Embryonic facial prominence (tissue), 1 donor: Measurements from ENCODE around the gene ACTL6B.
"Not testable (repeated sequence)": the region's sequence is repeated elsewhere in the genome, so short reads cannot be mapped to it uniquely, and the experiment has no call there.

Experiments
- DNase-seq: peaks from one replicate; pipeline ENCODE4 v3.0.0-alpha.2; 2016; ENCODE audit errors: extremely low spot score

Gene ACTL6B

DNA sequence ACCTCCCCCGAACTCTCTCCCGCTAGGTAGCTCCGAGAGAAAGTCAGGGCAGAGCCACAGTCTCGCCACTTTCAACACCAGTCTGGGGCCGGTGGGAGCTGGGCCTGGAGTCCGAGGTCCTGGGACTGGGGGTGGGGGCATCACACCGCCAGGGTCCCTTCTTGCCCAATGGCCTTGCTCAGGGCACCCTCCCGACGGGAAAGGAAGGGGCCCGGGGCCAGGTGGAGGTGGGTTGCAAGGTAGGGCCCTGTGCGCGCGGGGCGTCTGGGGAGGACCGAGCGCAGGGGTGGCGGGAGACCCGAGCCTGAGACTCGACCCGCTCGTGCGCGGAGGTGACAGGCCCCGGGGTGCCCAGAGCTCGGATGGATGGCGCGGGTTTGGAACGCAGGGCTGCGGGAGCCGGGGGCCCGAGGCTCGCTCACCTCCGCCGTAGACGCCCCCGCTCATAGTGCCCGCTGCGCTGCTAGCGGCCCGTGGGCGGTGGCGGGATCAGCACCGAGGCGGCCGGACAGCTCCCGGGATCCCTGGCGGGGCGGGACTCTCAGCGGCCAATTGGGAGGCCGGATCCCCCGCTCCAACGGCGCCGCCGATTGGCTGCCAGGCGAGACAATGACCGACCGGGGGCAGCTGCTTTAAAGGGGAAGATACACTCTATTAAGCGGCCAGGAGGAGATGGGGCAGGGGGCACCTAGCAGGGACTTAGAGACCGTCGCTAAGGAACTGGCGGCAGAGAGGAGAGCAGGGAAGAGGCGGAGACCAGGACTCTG, at the start of gene ACTL6B:
Gene ACTL6B (minus strand): TSS at position 541 of the 767 bp plus-strand sequence. CDS start 94 bp downstream, at position 447.
- no peak for DNase-seq

DNA sequence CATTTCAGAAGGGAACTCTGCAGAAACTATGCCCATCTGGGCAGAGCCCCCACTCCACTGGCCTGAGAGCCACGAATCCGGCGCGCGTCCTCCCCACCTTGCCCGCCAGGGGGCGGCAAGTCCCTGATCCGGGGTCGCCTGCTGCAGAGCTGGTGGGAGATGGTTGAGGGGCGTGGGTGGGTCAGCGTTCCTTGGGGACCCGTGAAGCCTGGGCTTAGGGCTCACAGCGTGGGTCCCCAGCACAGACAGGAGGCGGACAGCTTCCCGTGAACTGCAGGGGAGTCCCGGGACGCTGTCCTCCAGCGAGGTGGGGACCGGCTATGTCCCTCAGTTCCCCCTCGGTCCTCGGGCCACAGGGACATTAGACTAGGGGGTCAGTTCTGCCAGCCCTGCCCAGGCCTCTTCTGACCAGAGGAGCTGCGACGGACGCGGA, 49.1 kb upstream of the ACTL6B start:
- DNase-seq = peak; percentile 59

DNA sequence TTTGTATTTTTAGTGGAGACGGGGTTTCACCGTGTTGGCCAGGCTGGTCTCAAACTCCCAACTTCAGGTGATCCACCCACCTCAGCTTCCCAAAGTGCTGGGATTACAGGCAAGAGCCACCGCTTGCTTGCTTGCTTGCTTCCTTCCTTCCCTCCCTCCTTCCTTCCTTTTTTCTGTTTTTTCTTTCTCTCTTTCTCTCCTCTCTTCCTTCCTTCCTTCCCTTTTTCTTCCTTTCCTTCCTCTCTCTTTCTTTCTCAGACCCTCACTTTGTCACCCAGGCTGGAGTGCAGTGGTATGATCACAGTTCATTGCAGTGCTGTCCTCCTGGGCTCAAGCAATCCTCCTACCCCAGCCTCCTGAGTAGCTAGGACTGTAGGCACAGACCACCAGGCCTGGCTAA, 44.8 kb upstream of the ACTL6B start:
- DNase-seq = not testable (repeated sequence)

DNA sequence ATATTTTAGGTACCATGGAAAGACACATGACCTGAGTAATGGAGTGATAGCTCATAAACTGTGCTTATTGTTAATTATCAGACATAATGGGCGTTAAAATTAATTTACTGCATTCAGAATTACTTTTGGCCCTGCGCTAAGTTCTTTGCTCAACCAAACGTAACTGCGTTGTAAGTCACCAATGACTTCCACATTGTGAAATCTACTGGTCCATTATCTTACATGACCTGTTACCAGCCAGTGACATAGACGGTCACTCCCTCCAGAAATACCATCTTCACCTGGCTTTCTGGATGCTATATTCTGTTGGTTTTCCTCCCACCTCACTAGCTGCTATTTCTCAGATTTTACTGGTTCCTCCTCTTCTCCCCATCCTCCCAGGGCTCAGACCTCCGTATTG, 42.8 kb upstream of the ACTL6B start:
- DNase-seq = no peak

DNA sequence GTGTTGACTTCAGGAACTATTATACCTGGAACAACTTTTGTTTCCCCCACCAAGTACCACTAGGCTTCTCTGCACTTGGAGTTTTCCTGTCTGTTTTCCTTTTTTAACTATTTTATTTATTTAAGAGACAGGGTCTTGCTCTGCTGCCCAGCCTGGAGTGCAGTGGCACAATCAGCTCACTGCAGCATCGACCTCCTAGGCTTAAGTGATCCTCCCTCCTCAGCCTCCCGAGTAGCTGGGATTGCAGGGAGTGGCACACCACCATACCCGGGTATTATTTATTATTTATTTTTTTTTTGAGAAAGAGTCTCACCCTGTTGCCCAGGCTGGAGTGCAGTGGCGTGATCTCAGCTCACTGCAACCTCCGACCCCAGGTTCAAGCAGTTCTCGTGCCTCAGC, 39.9 kb upstream of the ACTL6B start:
- DNase-seq = no peak

DNA sequence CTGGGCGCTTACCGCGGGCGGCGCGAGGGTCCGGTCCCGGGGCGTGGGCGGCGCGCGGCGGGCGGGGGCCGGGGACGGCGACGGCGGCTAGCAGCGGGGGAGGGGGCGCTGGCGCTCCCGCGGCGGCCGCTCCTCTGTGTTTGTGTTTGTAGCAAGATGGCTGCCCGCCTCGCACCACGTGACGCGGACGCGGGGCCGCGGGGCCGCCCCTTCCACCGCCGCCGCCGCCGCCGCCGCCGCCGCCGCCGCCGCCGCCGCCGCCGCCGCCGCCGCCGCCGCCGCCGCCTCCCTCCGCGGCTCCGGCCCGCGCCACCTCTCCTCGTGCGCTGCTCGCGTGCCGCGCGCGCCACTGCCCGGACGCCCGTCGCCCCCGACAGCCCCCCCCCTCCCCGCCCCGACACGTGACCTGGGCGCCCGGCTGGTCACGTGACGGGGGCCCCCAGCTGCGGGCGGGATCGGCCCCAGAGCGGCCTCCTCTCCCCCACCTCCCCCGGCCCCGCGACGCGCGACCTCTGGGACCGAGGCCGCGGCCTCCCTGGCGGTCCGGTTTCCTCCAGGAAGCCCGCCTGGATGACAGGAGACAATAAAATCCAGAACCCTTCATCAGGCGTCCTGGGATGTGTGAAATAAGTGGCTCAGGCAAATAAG, 38.0 kb upstream of the ACTL6B start, which contains the start of gene GIGYF1:
Gene GIGYF1 (minus strand): TSS at position 153 of the 648 bp plus-strand sequence. CDS start 6,012 bp downstream, outside the sequence.
- DNase-seq = no peak

DNA sequence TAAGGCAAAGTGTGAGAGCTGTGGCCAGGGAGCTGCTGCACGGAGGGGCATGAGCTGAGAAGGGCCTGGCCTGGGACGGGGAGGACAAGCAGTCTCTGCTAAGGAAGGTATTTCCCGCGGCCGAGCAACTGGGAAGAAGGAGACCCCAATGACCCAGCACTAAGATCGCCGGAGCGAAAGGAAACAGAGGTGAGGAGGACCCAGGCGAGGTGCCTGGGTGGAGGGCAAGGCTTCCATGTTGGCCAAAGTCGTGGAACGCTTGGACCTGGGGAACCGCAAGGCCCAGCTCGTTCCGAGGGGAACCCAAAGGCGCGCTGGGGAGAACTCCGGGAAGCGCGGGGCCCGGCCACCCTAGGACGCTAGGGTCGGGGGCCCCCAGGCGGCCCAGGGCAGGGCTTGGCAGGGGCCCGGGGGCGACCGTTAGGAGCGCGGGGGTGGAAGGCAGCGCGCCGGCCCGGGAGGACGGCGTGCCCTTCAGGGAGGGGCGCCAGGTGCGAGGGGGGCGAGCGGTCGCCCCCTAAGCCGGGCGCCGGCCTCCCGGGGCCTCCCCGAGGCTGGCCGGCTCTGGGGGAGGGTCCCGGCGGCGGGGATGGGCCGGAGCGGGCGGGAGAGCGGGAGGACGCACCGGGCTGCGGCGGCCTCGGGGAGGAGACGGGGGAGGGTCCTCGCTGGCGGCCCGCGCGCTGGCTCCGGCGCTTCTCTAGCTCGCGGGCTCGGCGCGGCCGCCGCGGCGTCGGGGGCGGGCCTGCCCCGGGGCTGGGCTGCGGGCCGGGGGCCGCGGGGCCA, 37.3 kb upstream of the ACTL6B start:
- no peak for DNase-seq

DNA sequence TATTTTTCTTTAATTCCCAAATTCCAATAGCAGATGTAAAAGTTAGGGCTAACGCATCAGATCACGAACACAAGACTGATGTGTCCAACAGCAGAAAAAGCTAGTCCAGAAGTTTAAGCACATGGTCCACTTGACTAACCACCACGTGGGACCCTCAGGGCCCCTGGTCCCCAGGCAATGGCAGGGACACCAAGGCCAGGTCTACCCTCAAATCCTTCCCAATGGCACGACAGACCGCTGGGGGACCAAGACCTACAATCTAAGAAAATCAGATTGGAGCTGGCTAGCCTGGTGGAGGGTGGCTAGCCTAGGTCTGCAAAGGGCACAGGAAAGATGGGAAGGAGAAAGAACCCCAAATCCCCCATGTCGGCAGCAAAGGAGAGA, 36.3 kb upstream of the ACTL6B start:
- DNase-seq = no peak

DNA sequence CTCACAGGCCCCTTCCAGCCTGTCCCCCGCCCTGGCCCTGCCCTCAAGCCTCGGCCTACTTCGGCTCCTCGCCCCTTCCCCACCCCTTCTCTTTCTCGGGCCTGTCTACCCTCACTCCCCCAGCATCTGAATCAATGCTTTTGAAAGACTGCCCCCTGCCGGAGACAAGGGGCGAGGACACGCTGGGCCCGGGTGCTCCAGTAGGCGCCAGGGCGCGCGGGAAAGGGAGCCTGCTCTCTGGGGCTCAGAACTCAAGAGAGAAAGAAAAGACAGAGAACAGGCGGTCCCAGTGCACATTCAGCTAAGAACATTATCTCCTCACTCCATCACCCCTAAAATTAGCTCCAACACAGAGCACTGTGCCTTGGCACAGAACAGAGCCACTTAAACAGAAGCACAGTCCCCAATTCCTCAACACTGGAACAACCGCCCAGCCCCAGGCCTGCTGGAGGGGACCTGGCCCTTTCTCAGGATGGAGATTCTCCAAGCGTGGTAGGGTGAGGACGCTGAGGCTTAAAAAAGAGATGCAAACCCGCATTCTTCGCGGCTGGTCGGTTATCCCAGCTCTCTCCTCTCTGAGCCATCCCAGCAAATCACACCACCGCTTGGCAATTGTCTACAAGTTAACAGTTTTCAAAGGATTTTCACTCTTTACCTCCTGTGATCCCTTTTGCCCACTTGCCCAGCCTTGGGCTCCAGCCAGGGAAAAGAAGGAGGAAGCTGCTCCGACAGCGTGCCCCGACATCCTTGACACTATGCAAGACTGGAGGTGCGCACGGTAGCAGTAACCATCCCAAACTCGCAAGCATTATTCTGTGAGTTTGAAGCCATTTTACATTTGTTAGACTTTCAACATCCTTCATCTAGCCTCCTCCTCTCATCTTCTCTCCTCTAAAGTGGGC, 35.7 kb upstream of the ACTL6B start:
- DNase-seq = no peak

DNA sequence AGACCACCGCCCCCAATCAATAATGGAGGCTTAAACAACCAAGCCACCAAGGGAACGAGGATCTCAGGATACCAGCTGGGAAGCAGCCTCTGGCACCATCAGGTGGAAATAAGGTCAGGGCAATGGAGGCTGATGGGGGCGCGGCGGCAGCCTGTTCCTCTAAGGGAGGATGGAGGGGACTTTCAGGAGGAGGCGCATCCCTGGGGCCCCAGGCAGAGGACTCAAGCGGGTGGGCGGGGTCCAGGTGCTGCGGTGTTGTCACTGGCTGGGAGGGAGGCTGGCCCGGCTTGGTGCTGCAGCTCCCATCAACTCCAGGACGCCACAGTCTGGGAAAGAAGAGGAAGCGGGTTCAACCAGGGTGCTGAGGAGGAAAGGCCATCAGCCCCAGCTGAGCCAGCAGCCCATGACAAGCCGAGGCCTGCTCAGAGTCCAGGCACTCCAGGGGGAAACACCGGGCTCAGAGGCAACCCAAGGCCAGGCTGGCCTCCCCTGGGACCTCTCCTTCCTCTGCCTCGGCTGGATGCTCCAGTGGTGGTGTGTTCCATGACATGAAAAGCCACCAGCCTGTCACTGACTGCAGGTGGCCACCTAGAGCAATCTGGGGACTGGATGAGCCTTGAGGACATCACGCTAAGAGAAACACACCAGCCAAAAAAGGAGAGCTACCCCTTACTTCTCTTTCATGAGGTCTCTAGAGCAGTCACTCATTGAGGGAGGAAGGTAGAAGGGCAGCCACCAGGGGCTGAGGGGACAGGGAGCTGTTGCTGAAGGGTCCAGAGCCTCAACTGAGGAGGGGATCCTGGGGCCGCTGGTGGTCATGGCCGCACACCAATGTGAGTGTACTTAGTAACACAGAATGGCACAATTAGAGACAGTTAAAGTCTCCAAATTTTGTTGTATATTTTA, 33.2 kb upstream of the ACTL6B start:
- no peak for DNase-seq

DNA sequence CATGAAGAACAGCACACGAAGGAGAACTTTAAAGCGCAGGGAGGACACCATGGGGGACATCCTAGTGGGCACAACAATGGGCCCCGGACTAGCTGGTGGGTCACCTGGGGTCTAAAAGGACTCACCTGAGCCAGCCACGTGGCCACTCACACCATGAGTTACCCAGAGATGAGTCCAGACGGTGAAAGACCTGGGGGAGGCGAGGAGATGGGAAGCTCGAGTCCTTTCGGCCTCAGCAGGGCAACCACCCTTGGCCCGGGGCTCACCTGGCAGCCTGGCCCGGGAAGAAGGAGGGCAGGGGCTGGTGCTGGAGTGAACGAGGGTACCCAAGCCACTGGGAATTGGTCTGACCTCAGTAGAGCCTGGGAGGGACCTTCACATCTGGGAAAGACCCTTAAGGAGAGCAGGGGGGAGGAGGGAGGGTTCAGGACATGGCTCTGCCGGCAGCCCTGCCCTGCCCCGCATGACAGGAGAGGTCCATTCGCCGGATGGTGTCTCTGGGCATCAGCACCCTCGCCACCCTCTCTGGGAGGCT, 32.1 kb upstream of the ACTL6B start:
- DNase-seq = no peak

DNA sequence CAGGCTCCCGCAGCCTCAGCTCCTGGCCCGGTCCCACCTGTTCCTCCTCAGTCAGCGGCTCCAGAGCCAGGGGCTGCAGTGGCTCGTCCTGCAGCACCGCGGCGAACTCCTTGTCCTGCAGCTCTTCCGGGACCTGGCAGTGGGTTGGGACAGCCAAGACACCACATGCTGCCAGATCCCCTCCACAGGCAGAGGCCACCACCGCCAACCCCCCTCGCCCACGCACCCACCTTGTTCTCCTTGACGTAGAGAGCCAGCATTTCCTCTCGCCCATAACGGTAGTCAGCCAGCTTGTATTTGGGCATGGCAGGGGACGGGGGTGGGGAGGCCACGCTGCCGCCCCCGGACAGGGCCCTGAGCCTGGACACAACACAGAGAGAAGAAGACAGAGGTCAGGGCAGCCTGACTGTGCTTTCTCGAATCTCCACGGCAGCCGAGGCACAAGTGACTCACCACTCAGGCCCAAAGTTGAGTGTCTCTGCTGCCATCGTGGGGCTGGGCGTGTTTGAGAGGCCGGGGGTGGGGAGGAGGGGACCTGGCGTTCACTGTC, 31.6 kb upstream of the ACTL6B start:
- DNase-seq = no peak

DNA sequence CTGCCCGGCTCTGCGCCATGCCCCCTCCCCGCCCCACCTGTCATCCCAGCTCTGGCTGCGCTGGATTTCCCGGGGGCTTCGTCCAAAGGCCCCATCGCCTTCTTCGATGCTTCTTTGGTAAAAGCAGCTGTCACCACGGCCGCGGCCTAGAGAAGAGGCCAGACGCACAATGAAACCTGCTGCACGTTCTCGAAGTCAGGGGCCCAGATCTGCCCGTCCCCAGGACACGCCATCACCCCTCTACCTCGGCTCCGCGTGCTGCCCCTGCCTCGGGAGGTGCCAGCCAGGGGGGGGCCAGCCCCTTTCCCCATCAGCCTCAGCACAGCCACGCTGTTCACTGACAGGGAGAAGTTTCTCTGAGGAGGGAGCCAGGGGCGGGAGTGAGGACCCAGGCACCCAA, 31.0 kb upstream of the ACTL6B start:
- no peak for DNase-seq

DNA sequence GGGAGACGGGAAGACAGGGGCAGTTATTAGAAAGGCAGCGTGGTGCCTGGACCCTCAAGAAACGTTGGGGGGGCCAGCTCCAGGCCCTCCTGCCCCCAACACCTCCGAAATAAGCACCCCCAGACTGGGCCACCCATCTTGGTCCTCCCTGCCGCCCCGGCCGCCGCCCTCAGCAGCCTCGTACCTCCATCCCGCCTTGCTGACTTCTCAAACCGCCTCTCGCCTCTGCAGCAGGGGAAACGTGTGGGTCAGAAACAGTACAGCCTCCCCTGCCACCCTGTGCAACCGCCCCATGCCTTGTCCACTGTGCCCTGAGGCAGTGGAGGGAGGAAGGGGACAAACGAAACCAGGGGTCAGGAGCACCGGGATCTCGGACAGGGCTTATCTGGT, 30.6 kb upstream of the ACTL6B start:
- DNase-seq = no peak

DNA sequence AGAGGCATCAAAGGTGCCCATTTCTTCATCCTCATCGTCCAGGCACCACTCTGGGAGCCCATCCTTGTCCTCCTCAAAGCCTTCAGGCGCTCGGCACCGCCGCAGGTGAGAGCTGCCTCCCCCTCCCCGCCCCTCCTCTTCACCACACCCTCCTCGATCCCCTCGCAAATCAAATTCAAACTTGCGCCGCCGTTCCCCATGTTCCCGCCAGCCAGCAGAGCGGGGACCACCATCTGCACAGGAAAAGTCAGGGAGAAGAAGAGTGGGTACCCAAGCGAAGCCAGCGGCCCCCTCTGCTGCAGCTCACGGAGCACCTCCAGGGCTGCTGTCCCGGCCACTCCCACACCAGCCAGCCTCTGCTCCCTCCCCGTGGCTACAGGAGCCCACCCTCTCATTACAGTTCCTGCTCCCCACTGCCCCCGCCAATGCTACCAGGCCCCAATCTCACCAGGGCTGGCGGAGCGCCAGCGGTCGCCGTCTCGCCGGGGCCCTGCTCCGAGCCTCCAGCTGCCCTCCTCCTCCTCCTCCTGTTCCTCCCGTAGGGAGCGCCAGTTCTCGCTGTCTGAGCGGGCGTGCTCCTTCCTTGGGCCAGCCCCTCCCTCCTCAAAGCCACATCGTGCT, 30.1 kb upstream of the ACTL6B start:
- no peak for DNase-seq

DNA sequence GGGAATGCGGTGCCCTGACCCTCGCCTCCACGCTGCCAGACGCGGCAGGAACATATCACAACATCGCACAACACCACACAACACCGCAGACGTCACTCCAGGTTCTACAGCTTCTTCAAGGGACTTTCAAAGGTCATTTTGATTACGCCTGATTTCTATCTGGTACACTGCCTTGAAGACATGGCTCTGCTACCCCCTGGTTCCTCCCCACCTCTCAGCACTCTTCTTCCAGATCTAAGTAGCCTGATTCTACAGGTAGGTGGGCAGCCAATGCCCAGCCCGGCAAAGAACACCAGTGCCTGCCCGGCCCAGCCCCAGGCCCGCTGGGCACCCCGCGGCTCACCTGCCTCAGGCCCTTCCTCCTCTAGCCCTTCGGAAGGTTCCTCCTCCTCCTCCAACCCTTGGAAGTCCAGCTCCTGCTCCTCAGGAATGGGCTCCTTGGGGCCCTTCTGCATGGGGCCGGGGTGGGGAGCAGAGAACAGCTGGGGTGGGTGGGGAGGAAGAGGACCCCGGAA, 29.4 kb upstream of the ACTL6B start:
- DNase-seq = no peak

DNA sequence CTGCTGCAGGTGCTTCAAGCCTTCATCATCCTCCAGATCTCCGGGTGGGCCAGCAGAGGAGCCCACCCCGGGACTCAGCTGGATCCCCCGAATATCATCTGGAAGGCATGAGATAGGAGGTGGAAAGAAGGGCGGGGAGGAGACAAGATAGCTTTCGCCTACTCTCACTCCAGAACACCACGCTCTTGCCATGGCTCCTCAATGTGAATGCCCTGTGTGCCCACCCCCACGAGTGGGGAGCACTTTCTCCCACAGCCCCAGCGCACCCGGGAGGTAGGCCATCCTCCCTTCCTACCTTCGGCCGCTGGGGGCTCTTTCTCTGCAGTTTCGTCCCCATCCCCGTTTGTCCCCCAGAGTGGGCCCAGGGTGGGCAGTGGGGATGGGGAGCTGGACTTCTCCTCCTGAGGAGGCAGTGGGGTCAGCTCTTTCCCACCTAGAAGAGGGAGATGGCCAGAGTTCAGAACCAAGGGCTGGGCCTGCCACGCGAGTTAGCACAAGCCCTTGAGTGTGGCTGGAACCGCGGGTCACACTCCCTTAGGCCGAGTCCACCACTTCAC, 28.9 kb upstream of the ACTL6B start:
- no peak for DNase-seq

DNA sequence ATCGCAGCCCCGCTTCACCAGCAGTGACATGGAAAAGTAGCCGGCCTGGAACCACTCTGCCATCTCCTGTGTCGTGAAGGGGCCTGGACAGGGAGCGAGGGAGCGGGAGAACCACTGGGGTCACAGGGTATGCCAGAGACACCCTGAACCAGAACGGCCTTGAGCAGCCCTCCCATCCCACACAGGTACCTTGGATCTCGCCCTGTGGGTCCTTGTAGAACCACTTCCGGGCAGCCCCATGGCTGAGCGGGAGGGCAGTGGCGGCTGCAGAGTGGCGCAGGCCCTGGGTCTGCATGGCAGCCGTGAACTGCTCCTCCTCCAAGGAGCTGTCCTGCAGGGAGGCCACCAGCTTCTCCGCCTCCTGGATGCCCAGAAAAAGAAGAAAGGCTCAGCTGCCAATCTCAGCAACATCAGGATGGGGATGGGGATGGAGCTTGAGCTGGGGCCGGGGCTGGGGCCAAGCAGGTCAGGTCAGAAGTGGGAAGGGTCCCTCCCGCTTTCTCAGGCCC, 28.3 kb upstream of the ACTL6B start:
- no peak for DNase-seq
